ENCODE data around the gene OMA1.

DNA sequence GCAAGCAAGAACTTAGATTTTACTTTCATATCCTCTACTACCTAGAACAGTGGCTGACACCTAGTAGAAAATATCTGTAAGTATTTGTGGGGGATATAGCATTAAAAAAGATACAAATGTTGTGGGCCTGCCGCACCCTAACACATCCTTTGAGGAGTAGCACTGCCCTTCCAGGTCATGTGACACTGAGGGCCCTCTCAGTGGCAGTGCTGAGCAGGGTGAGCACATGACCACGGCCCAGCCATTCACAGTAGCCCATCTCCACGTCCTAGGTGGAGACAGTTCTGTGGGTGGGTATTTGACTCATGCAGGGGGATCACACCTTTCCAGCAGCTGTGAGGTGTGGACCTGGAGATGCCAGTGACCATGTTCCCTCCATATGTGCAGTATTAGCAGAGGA lies 108.9 kb downstream of the OMA1 start:
- TF ChIP-seq, protein P1, sequence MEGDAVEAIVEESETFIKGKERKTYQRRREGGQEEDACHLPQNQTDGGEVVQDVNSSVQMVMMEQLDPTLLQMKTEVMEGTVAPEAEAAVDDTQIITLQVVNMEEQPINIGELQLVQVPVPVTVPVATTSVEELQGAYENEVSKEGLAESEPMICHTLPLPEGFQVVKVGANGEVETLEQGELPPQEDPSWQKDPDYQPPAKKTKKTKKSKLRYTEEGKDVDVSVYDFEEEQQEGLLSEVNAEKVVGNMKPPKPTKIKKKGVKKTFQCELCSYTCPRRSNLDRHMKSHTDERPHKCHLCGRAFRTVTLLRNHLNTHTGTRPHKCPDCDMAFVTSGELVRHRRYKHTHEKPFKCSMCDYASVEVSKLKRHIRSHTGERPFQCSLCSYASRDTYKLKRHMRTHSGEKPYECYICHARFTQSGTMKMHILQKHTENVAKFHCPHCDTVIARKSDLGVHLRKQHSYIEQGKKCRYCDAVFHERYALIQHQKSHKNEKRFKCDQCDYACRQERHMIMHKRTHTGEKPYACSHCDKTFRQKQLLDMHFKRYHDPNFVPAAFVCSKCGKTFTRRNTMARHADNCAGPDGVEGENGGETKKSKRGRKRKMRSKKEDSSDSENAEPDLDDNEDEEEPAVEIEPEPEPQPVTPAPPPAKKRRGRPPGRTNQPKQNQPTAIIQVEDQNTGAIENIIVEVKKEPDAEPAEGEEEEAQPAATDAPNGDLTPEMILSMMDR (IDR thresholded peaks at IDR 0.05): no peak
- no peak for TF ChIP-seq POLR2A (IDR thresholded peaks at IDR 0.05)

Measured in ovary (tissue), 3 donors.